HG03025 (cell line): ENCODE measurements around the gene MAPRE2.

Experiments
- ATAC-seq: cut with Tn5 transposase; IDR thresholded peaks from one replicate; pipeline ENCODE4 v1.9.1; 2021; ENCODE audit warnings: mild to moderate bottlenecking, moderate library complexity; ENCODE audit not compliant: unreplicated experiment, low FRiP score

MAPRE2 gene

GRCh38 chr18:35060122-35060815 lies 19.1 kb downstream of the MAPRE2 start:
- no peak for ATAC-seq

- ATAC-seq, result no peak
These were observed 20.1 kb downstream of the MAPRE2 start for GRCh38 chr18:35061336-35061735.

GRCh38 chr18:35061804-35062203 lies 20.6 kb downstream of the MAPRE2 start:
- no peak for ATAC-seq

GRCh38 chr18:35062408-35062807 lies 21.2 kb downstream of the MAPRE2 start:
- no peak for ATAC-seq

GRCh38 chr18:35063875-35064690 lies 22.9 kb downstream of the MAPRE2 start:
- no peak for ATAC-seq

GRCh38 chr18:35067454-35067853 lies 26.2 kb downstream of the MAPRE2 start:
- no peak for ATAC-seq

- ATAC-seq, result peak; percentile 66
These were observed 30.6 kb downstream of the MAPRE2 start for GRCh38 chr18:35071819-35072247.

GRCh38 chr18:35072616-35073015 lies 31.4 kb downstream of the MAPRE2 start:
- ATAC-seq, result no peak

GRCh38 chr18:35073186-35074105 lies 32.2 kb downstream of the MAPRE2 start:
- ATAC-seq, result no peak

- ATAC-seq, result no peak
These were observed 33.4 kb downstream of the MAPRE2 start for GRCh38 chr18:35074581-35074980.

- no peak for ATAC-seq
These were observed 33.9 kb downstream of the MAPRE2 start for GRCh38 chr18:35075132-35075531.

GRCh38 chr18:35076135-35076924 lies 35.1 kb downstream of the MAPRE2 start:
- ATAC-seq, result no peak

- ATAC-seq, result no peak
These were observed 36.7 kb downstream of the MAPRE2 start for GRCh38 chr18:35077937-35078336.

- ATAC-seq, result no peak
These were observed 38.8 kb downstream of the MAPRE2 start for GRCh38 chr18:35080058-35080457.

GRCh38 chr18:35083174-35083712 lies 42.0 kb downstream of the MAPRE2 start:
- no peak for ATAC-seq

- ATAC-seq, result no peak
These were observed 43.6 kb downstream of the MAPRE2 start for GRCh38 chr18:35084494-35085449.

GRCh38 chr18:35085450-35086380 lies 44.5 kb downstream of the MAPRE2 start:
- no peak for ATAC-seq

- ATAC-seq, result no peak
These were observed 45.5 kb downstream of the MAPRE2 start for GRCh38 chr18:35086704-35087103.
